Heart right ventricle (tissue), 16 donors: Measurements from ENCODE around the gene BIVM. TPM values are rescaled to one million over a fixed set of nuclear protein-coding genes. Genes with fewer than 3 reads are reported as not detected.

Experiments used
- ATAC-seq, 8 donors: fragments of 200-7000 bp; cut with Tn5 transposase; one replicate each; pipeline ENCODE4 v1.9.1; 2020; ENCODE audit warnings: mild to moderate bottlenecking in 8 of 8, moderate library complexity in 8 of 8, moderate number of reproducible peaks in 1 of 8
- DNase-seq, 2 donors: peaks; one replicate each; pipeline ENCODE4 v3.0.0-alpha.2; 2020
- H3K27ac ChIP-seq, 10 donors: fragments of 200-600 bp; sonication (generic) in 2 of 10; one replicate each; pipeline versions ENCODE4 v1.5.0 to v1.8.0; 2020 to 2022; ENCODE audit warnings: mild to moderate bottlenecking in 3 of 10
- H3K27me3 ChIP-seq, 7 donors: fragments of 200-600 bp; one replicate each; pipeline ENCODE4 v1.8.0; 2021 to 2022; ENCODE audit warnings: mild to moderate bottlenecking in 2 of 7
- H3K36me3 ChIP-seq, 9 donors: fragments of 200-600 bp; sonication (generic) in 1 of 9; one replicate each; pipeline versions ENCODE4 v1.5.0 to v1.8.0; 2020 to 2022; ENCODE audit warnings: mild to moderate bottlenecking in 2 of 9
- H3K4me1 ChIP-seq, 9 donors: fragments of 200-600 bp; sonication (generic) in 1 of 9; one replicate each; pipeline versions ENCODE4 v1.5.0 to v1.8.0; 2020 to 2022; ENCODE audit warnings: mild to moderate bottlenecking in 4 of 9
- H3K4me3 ChIP-seq, 10 donors: fragments of 200-600 bp; sonication (generic) in 2 of 10; one replicate each; pipeline versions ENCODE4 v1.5.0 to v1.8.0; 2020 to 2022; ENCODE audit warnings: mild to moderate bottlenecking in 7 of 10, moderate library complexity in 2 of 10
- H3K9me3 ChIP-seq, 11 donors: fragments of 200-600 bp in 10 of 11; sonication (generic) in 2 of 11; one replicate each; pipeline versions ENCODE4 v1.5.0 to v1.8.0; 2013 to 2022; ENCODE audit warnings: mild to moderate bottlenecking in 2 of 11, control low read depth in 1 of 11, moderate library complexity in 1 of 11
- WGBS, 2 donors: extraction: QIAGEN DNeasy Blood & Tissue Kit; methylation state at CpG; one replicate each; pipeline ENCODE4 v1.1.7; 2013; ENCODE audit warnings: inconsistent platforms in 1 of 2; 5-methylcytosine and 5-hydroxymethylcytosine counted together
- intact Hi-C, 10 donors: fragments of 100-400 bp; cut with DNase I; formaldehyde crosslinking; loops; one replicate each; pipeline versions ENCODE4 v1.11.1 to v1.14.2; 2022
- polyA plus RNA-seq, 2 donors: library from polyadenylated mRNA; stranded (reverse); fragments of 200-250 nt; gene quantifications; one replicate each; pipeline ENCODE4 v1.2.3, GENCODE V29; 2013
- total RNA-seq, 10 donors: library from RNA; stranded (reverse); fragmentation: NEBNext Ultra II Directional in 3 of 10; extraction: Animal tissue kit (Norgen Biotek cat#: 25700) in 3 of 10; gene quantifications; one replicate each; pipeline versions ENCODE4 v1.2.1 to v1.2.4, GENCODE V29; 2021 to 2023
- TF ChIP-seq, protein P1 (sequence below), 9 donors: fragments of 200-600 bp; sonication (generic) in 2 of 9; IDR thresholded peaks; one replicate each; pipeline versions ENCODE4 v1.5.0 to v1.8.0; 2021 to 2022; ENCODE audit warnings: antibody characterized with exemption in 9 of 9, mild to moderate bottlenecking in 5 of 9, moderate library complexity in 1 of 9
- donor health status: Arrhythmogenic right ventricular cardiomyopathy.
- donor health status: ischemic (EF 13 %, LVEDD 7.1; RV severe dilation, severe dysfunction).
- donor health status: healthy with polysubstance abuse.
- donor health status: DM: no; HTN: yes; CAD: no.
- donor health status: DM: no; HTN: no; CAD: no.
- donor health status: ischemic (EF 25% LVEDD 6.9; RV normal size, moderate dysfunction).
- donor health status: ischemic (EF 25% LVEDD 5.7; RV mildly dilated, moderate dysfunction).
- donor health status: healthy.
- donor health status: DM: yes; HTN: yes; CAD: no.
- donor health status: Ischemic cardiomyopathy.
- donor health status: ischemic (EF 35%, LVEDD 5.7; RV mildly dilated, moderate dysfunction).
- donor health status: nonischemic (EF 11% LVEDD 7.7; RV severe dilation, severe dysfunction).
- donor health status: DM: yes; HTN: yes; CAD: no.
- donor health status: PGD.
- donor health status: ischemic (EF 29% LVEDD 5.4; RV normal size, mild dysfunction).
- donor health status: nonischemic (EF 23%, LVEDD 6.1; RV moderate dilation, normal function).

Gene BIVM
- total and polyA plus RNA-seq, 12 donors, result 6.7 to 37.3 (median 28.3) TPM

DNA sequence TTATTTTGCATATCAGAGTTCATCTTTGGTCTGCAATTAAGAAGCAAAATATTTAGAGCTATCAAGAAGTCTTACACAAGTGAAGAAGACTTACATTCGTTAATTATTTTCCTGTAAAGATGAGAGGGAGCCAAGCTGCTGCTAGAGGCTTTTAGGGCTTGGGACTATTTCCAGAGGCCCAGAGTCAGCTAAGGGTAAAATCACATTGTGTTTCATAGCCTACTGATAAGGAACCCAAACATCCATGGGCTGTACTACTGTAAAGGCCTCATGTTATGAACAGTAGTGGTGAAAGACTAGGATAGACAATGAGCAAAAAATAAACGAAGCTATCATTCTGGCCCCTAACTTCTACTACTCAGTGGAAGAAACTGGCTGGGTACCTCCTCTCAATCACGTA is 14.4 kb upstream of the BIVM start:
- Histone ChIP-seq H3K27me3 (no peaks in the 10 kb centered on the region), H3K27ac (peak overlapping the region in 8 of 10 donors; percentile 33 to 77 (median 56)), H3K9me3 (no peaks in the 10 kb centered on the region), H3K36me3 (peaks cover 0 to 47% (median 0%) of the 10 kb centered on the region in 9 donors), H3K4me3 (no peak overlapping the region), H3K4me1 (peaks cover 0 to 14% (median 3%) of the 10 kb centered on the region in 9 donors)
- intact Hi-C loops, result no loop called here
- WGBS, 2 donors, result 42 to 58% methylated on average over 3 of the region's 3 CpGs
- DNase-seq (no peak), ATAC-seq (peak in 7 of 8 donors; percentile 38 to 98 (median 89))
- TF ChIP-seq, protein P1, sequence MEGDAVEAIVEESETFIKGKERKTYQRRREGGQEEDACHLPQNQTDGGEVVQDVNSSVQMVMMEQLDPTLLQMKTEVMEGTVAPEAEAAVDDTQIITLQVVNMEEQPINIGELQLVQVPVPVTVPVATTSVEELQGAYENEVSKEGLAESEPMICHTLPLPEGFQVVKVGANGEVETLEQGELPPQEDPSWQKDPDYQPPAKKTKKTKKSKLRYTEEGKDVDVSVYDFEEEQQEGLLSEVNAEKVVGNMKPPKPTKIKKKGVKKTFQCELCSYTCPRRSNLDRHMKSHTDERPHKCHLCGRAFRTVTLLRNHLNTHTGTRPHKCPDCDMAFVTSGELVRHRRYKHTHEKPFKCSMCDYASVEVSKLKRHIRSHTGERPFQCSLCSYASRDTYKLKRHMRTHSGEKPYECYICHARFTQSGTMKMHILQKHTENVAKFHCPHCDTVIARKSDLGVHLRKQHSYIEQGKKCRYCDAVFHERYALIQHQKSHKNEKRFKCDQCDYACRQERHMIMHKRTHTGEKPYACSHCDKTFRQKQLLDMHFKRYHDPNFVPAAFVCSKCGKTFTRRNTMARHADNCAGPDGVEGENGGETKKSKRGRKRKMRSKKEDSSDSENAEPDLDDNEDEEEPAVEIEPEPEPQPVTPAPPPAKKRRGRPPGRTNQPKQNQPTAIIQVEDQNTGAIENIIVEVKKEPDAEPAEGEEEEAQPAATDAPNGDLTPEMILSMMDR (IDR thresholded peaks at IDR 0.05), result no peak

GRCh38 chr13:102788683-102789082 is 10.2 kb upstream of the BIVM start:
- Histone ChIP-seq H3K9me3 (no peaks in the 10 kb centered on the region), H3K27ac (no peak overlapping the region), H3K27me3 (no peaks in the 10 kb centered on the region), H3K4me1 (peaks cover 0 to 14% (median 3%) of the 10 kb centered on the region in 9 donors), H3K4me3 (no peak overlapping the region), H3K36me3 (peaks cover 0 to 81% (median 0%) of the 10 kb centered on the region in 9 donors)
- TF ChIP-seq, protein P1 (IDR thresholded peaks at IDR 0.05), result no peak
- 97 to 99% methylated on average over 8 of the region's 8 CpGs for WGBS, 2 donors
- DNase-seq, result no peak
- intact Hi-C loops, result no loop called here
- no peak for ATAC-seq

DNA sequence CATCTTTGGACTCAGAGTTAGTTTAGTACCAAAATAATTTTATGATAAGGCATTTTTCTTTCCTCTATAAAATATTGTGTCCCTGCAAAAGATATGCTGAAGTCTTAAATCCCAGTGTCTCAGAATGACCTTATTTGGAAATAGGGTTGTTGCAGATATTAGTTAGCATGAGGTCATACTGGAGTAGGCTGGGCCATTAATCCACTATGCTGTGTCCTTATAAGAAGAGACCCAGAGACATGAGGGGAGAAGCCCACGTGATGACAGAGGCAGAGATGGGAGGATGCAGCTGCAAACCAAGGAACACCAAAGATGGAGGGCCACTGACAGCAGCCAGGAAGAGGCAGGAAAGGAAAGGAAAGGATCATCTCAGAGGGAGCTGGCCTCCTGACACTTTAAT is 6.5 kb upstream of the BIVM start:
- Histone ChIP-seq H3K27me3 (peaks cover 0 to under 1% (median 0%) of the 10 kb centered on the region in 7 donors), H3K36me3 (peaks cover 0 to 67% (median 0%) of the 10 kb centered on the region in 9 donors), H3K4me1 (peaks cover 0 to 4% (median under 1%) of the 10 kb centered on the region in 9 donors), H3K27ac (no peak overlapping the region), H3K4me3 (no peak overlapping the region), H3K9me3 (no peaks in the 10 kb centered on the region)
- WGBS, 2 donors, result 52 to 60% methylated on average over 1 of the region's 1 CpG
- DNase-seq, result no peak
- intact Hi-C loops, result no loop called here
- ATAC-seq, result no peak
- TF ChIP-seq, protein P1 (IDR thresholded peaks at IDR 0.05), result no peak

DNA sequence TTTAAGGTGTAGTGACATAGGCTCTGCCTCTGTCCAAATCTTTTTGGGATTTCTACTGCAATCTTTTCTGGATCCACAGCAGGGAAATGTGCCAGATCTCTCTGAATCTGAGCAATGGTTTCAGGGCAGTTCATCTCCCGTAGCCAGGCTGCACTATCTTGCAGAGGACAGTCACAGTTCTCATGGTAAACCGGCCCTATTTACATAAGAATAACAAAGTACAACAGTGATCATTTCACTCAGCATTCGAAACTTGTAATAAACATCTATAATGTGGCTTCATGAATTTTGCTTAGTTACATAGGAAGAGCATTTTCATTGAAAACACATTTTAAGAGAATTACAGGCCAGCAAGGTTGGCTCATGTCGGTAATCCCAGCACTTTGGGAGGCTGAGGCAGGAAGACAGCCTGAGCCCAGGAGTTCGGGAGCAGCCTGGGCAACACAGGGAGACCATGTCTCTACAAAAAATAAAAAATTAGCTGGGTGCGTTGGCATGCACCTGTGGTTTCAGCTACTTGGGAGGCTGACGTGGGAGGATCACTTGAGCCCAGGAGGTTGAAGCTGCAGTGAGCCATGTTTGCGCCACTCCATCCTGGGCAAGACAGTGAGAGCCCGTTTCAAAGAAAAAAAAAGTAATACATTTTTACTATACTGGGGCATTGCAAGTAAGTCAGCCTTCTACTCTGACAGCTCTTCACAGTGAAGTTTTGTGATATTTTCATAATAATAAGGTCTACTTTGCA is 5.1 kb upstream of the BIVM start:
- DNase-seq (no peak), ATAC-seq (no peak)
- Histone ChIP-seq H3K27me3 (peaks cover 0 to 13% (median 0%) of the 10 kb centered on the region in 7 donors), H3K9me3 (no peaks in the 10 kb centered on the region), H3K36me3 (peaks cover 0 to 54% (median 0%) of the 10 kb centered on the region in 9 donors), H3K4me3 (no peak overlapping the region), H3K4me1 (peaks cover 0 to 14% (median 10%) of the 10 kb centered on the region in 9 donors), H3K27ac (no peak overlapping the region)
- WGBS, 2 donors, result 86 to 91% methylated on average over 9 of the region's 9 CpGs
- TF ChIP-seq, protein P1 (IDR thresholded peaks at IDR 0.05), result no peak
- intact Hi-C loops, result no loop called here
